ENCODE measurements around the gene CD101. TPM values are rescaled to one million over a fixed set of nuclear protein-coding genes. Genes with fewer than 3 reads are reported as not detected.
A peak's percentile ranks its signal among the peaks of the same experiment; 100 is the strongest.

CD101 gene
- total RNA-seq, 1 experiment from 2014 or later: 0.86 TPM

DNA sequence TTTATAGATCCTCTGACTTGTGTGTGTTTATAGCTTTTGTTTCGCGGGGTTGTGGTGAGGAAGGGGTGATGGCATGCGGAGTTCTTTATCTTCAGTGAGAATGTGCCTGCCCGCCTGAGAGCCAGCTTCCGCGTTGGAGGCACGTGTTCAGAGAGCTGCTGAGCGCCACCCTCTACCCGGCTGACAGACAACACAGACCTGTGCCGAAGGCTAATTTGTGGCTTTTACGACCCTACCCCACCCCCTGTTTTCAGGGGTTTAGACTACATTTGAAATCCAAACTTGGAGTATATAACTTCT, 14.4 kb upstream of the CD101 start:
- POLR2A ChIA-PET: interaction anchor here (1.5 kb wide), 1 partner anchor 73 kb away, joined by 7 read pairs; the partner anchor contains the start of gene TTF2
- Mint-ChIP-seq H3K9me3 (ENCODE audit: unreplicated experiment) (no peaks in the 10 kb centered on the region), H3K4me1 (ENCODE audit: low read depth, unreplicated experiment) (peaks cover 6% of the 10 kb centered on the region), H3K36me3 (ENCODE audit: insufficient read depth, unreplicated experiment) (peaks cover 5% of the 10 kb centered on the region), H3K27ac (ENCODE audit: unreplicated experiment) (peak overlapping the region; percentile 97), H3K27me3 (ENCODE audit: insufficient read depth, unreplicated experiment) (no peaks in the 10 kb centered on the region), H3K4me3 (ENCODE audit: unreplicated experiment) (peak overlapping the region; percentile 98)
- H3K27me3 ChIP-seq (replicated peaks; ENCODE audit: control insufficient read depth, insufficient read depth, low read length): no peaks in the 10 kb centered on the region
- CTCF ChIA-PET: interaction anchor here (1.0 to 1.5 kb wide), 3 partner anchors 53 to 250 kb away, joined by 3 to 12 read pairs (median 4); partner anchors contain the start of gene TTF2
- TSS peak; percentile 82 for BruUV-seq (replicated peaks)
- H3K9me3 ChIP-seq: no peaks in the 10 kb centered on the region
- peak overlapping the region; percentile 40 for H3K4me3 ChIP-seq (ENCODE audit: low read depth, low read length)
- peak; percentile 62 to 68 for DNase-seq
- no peaks in the 10 kb centered on the region for H3K36me3 ChIP-seq (ENCODE audit: control insufficient read depth, insufficient read depth, low read length)
- peaks cover 15% of the 10 kb centered on the region for H3K4me1 ChIP-seq
- TF ChIP-seq, protein P1, sequence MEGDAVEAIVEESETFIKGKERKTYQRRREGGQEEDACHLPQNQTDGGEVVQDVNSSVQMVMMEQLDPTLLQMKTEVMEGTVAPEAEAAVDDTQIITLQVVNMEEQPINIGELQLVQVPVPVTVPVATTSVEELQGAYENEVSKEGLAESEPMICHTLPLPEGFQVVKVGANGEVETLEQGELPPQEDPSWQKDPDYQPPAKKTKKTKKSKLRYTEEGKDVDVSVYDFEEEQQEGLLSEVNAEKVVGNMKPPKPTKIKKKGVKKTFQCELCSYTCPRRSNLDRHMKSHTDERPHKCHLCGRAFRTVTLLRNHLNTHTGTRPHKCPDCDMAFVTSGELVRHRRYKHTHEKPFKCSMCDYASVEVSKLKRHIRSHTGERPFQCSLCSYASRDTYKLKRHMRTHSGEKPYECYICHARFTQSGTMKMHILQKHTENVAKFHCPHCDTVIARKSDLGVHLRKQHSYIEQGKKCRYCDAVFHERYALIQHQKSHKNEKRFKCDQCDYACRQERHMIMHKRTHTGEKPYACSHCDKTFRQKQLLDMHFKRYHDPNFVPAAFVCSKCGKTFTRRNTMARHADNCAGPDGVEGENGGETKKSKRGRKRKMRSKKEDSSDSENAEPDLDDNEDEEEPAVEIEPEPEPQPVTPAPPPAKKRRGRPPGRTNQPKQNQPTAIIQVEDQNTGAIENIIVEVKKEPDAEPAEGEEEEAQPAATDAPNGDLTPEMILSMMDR (IDR thresholded peaks at IDR 0.05; ENCODE audit: insufficient read depth in 1 of 2, low read depth in 1 of 2, low read length in 1 of 2, severe bottlenecking in 1 of 2, unreplicated experiment in 1 of 2): no peak
- intact Hi-C loops (cut with micrococcal nuclease; ENCODE audit: unreplicated experiment): no loop called here

DNA sequence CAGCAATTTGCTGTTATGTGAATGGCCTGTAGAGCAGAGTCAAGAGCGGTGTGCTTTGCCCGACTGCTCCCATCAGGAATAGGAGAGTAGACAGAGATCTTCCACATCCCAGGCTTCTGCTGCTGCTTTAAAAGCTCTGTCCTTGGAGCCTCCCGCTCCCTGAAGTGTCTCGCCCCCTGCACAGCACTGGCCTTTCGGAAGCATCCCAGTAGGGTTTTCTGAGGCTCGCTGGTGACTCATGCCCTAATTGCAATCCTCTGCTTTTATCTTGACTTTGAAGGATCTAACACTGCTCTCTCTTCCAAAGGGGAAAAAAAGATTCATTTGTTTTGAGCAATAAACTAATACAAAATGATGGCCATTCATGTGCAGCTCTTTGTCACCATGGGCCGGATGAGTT, 13.3 kb upstream of the CD101 start:
- no peak overlapping the region for H3K4me3 ChIP-seq (ENCODE audit: low read depth, low read length)
- H3K4me1 ChIP-seq: peaks cover 5% of the 10 kb centered on the region; the same call in 1 of the 2 replicates
- no peaks in the 10 kb centered on the region for H3K36me3 ChIP-seq (ENCODE audit: control insufficient read depth, insufficient read depth, low read length)
- TF ChIP-seq, protein P1 (IDR thresholded peaks at IDR 0.05; ENCODE audit: insufficient read depth in 1 of 2, low read depth in 1 of 2, low read length in 1 of 2, severe bottlenecking in 1 of 2, unreplicated experiment in 1 of 2): no peak
- Mint-ChIP-seq H3K36me3 (ENCODE audit: insufficient read depth, unreplicated experiment) (no peaks in the 10 kb centered on the region), H3K27me3 (ENCODE audit: insufficient read depth, unreplicated experiment) (no peaks in the 10 kb centered on the region), H3K27ac (ENCODE audit: unreplicated experiment) (no peak overlapping the region), H3K4me1 (ENCODE audit: low read depth, unreplicated experiment) (no peaks in the 10 kb centered on the region), H3K9me3 (ENCODE audit: unreplicated experiment) (no peaks in the 10 kb centered on the region), H3K4me3 (ENCODE audit: unreplicated experiment) (no peak overlapping the region)
- ChIA-PET CTCF (no interaction called here), POLR2A (no interaction called here)
- BruUV-seq (replicated peaks): no TSS peak
- DNase-seq: no peak
- intact Hi-C loops (cut with micrococcal nuclease; ENCODE audit: unreplicated experiment): no loop called here
- no peaks in the 10 kb centered on the region for H3K27me3 ChIP-seq (replicated peaks; ENCODE audit: control insufficient read depth, insufficient read depth, low read length)
- H3K9me3 ChIP-seq: no peaks in the 10 kb centered on the region

DNA sequence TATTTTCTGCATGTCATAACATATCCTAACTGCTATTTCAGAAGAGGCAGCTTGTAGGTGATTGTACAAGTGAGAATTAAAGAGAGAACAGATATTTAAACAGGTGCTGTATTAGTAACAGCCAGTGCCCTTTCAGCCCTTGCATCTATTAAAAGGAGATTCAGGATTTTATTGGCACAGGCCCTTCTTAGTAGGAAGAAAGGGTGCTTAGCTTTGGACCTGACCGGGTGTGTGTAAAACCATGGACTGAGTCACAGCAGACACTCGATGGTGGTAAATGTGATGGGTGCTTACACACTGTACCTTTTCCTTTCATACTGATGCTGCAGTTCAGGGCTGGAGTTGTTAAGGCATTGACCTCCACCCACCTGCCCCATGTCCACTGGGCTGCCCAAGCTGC, 12.7 kb upstream of the CD101 start:
- TF ChIP-seq, protein P1 (IDR thresholded peaks at IDR 0.05; ENCODE audit: insufficient read depth in 1 of 2, low read depth in 1 of 2, low read length in 1 of 2, severe bottlenecking in 1 of 2, unreplicated experiment in 1 of 2): no peak
- no peaks in the 10 kb centered on the region for H3K27me3 ChIP-seq (replicated peaks; ENCODE audit: control insufficient read depth, insufficient read depth, low read length)
- ChIA-PET CTCF (no interaction called here), POLR2A (no interaction called here)
- Mint-ChIP-seq H3K27me3 (ENCODE audit: insufficient read depth, unreplicated experiment) (no peaks in the 10 kb centered on the region), H3K27ac (ENCODE audit: unreplicated experiment) (no peak overlapping the region), H3K9me3 (ENCODE audit: unreplicated experiment) (no peaks in the 10 kb centered on the region), H3K4me1 (ENCODE audit: low read depth, unreplicated experiment) (no peaks in the 10 kb centered on the region), H3K4me3 (ENCODE audit: unreplicated experiment) (no peak overlapping the region), H3K36me3 (ENCODE audit: insufficient read depth, unreplicated experiment) (no peaks in the 10 kb centered on the region)
- no peaks in the 10 kb centered on the region for H3K9me3 ChIP-seq
- H3K4me1 ChIP-seq: peaks cover 5% of the 10 kb centered on the region; the same call in 1 of the 2 replicates
- BruUV-seq (replicated peaks): no TSS peak
- no peaks in the 10 kb centered on the region for H3K36me3 ChIP-seq (ENCODE audit: control insufficient read depth, insufficient read depth, low read length)
- intact Hi-C loops (cut with micrococcal nuclease; ENCODE audit: unreplicated experiment): no loop called here
- no peak for DNase-seq
- H3K4me3 ChIP-seq (ENCODE audit: low read depth, low read length): no peak overlapping the region
